Body of pancreas (tissue), 4 donors: ENCODE data around the gene HNRNPA2B1.
A peak's percentile ranks its signal among the peaks of the same experiment; 100 is the strongest.

Experiments
- CTCF ChIP-seq, 7 experiments: fragments of 450-650 bp in 4 of 7; fragments of 200-600 bp in 3 of 7; sonication (generic) in 3 of 7; IDR thresholded peaks; one replicate each; pipeline ENCODE4 v1.5.1; 2016 to 2019; ENCODE audit warnings: antibody characterized with exemption in 7 of 7
- POLR2A ChIP-seq, 3 donors: fragments of 450-650 bp; IDR thresholded peaks; one replicate each; pipeline ENCODE4 v1.6.1; 2016; ENCODE audit warnings: antibody characterized with exemption in 3 of 3, mild to moderate bottlenecking in 2 of 3

- TF ChIP-seq POLR2A (IDR thresholded peaks at IDR 0.05) (peak in 1 of 3 donors; percentile 7), CTCF (IDR thresholded peaks at IDR 0.05) (no peak)
These were observed 10.8 kb downstream of the HNRNPA2B1 start for GRCh38 chr7:26189697-26190096.
